HepG2 (cell line): ENCODE measurements around the gene SLC25A5. TPM values are rescaled to one million over a fixed set of nuclear protein-coding genes. Genes with fewer than 3 reads are reported as not detected.
A peak's percentile ranks its signal among the peaks of the same experiment; 100 is the strongest.

Source experiments
- DNMT1 ChIP-seq: sonication (generic); formaldehyde crosslinking; IDR thresholded peaks from 2 replicates; pipeline ENCODE4 v1.5.1; 2020; ENCODE audit warnings: mild to moderate bottlenecking, missing genetic modification reagents
- LCORL ChIP-seq, 2 experiments: fragments of 450-650 bp in 1 of 2; sonication (generic) in 1 of 2; formaldehyde crosslinking in 1 of 2; IDR thresholded peaks; 2 replicates each; pipeline versions ENCODE4 v1.5.0 to v1.6.1; 2017 to 2020; ENCODE audit warnings: antibody characterized with exemption in 1 of 2, missing genetic modification reagents in 1 of 2
- MED13 ChIP-seq: sonication (generic); formaldehyde crosslinking; IDR thresholded peaks from 2 replicates; pipeline ENCODE4 v1.5.0; 2020; ENCODE audit warnings: missing genetic modification reagents
- SOX6 ChIP-seq, 2 experiments: fragments of 450-650 bp in 1 of 2; sonication (generic) in 1 of 2; formaldehyde crosslinking in 1 of 2; IDR thresholded peaks; 2 replicates each; pipeline versions ENCODE4 v1.4.0 to v1.6.1; 2017 to 2020; ENCODE audit warnings: antibody characterized with exemption in 1 of 2, mild to moderate bottlenecking in 1 of 2, missing genetic modification reagents in 1 of 2
- TFE3 ChIP-seq: IDR thresholded peaks from 2 replicates; pipeline ENCODE4 v1.6.1; 2016
- TIGD3 ChIP-seq: sonication (generic); formaldehyde crosslinking; IDR thresholded peaks from 2 replicates; pipeline ENCODE4 v1.5.1; 2020; ENCODE audit warnings: mild to moderate bottlenecking, missing genetic modification reagents, borderline replicate concordance
- XRCC5 ChIP-seq: fragments of 200-400 bp; formaldehyde crosslinking; optimal IDR thresholded peaks from 2 replicates; pipeline ENCODE3; 2017; ENCODE audit warnings: mild to moderate bottlenecking, low read length
- ZBTB26 ChIP-seq: IDR thresholded peaks from 2 replicates; pipeline ENCODE4 v1.6.1; 2016; ENCODE audit warnings: missing compliant biosample characterization, missing genetic modification reagents, borderline replicate concordance
- ZFP1 ChIP-seq: IDR thresholded peaks from 2 replicates; pipeline ENCODE4 v1.6.1; 2016
- polyA plus RNA-seq, 8 experiments: library from polyadenylated mRNA; depleted of rRNA in 3 of 8; stranded (reverse) in 7 of 8; unstranded in 1 of 8; fragments of >200 nt; fragmentation: Illumina TruSeq in 4 of 8; extraction: Trizol in 4 of 8; gene quantifications; 2 replicates each; pipeline versions ENCODE4 v1.2.1 to v1.2.3, GENCODE V29; 2011 to 2016; ENCODE audit warnings: low read depth in 4 of 8, missing spikeins in 1 of 8, mixed read lengths in 1 of 8; ENCODE audit not compliant: insufficient read depth in 1 of 8
- total RNA-seq, 5 experiments: library from RNA; depleted of rRNA; stranded (reverse); fragments of >200 nt; fragmentation: Illumina TruSeq; extraction: Trizol; gene quantifications; 2 replicates each; pipeline ENCODE4 v1.2.3, GENCODE V29; 2016; ENCODE audit warnings: low read depth in 1 of 5
- TF ChIP-seq, protein P1 (sequence below): sonication (generic); formaldehyde crosslinking; IDR thresholded peaks from 2 replicates; pipeline ENCODE4 v1.8.1; 2023; ENCODE audit warnings: mild to moderate bottlenecking, inconsistent platforms, moderate library complexity, missing genetic modification reagents, borderline replicate concordance
- TF ChIP-seq, protein P2 (sequence below): sonication (generic); formaldehyde crosslinking; IDR thresholded peaks from 2 replicates; pipeline ENCODE4 v1.5.1; 2020; ENCODE audit warnings: mild to moderate bottlenecking, missing genetic modification reagents, moderate library complexity
- TF ChIP-seq, protein P3 (sequence below): sonication (generic); formaldehyde crosslinking; IDR thresholded peaks from 2 replicates; pipeline ENCODE4 v1.8.0; 2022; ENCODE audit warnings: mild to moderate bottlenecking, missing genetic modification reagents

The SLC25A5 gene
- total and polyA plus RNA-seq, 2 of the 13 experiments (the other 11 are each of a cell fraction or from before 2014, with no cell fraction given): 300 to 402 TPM

DNA sequence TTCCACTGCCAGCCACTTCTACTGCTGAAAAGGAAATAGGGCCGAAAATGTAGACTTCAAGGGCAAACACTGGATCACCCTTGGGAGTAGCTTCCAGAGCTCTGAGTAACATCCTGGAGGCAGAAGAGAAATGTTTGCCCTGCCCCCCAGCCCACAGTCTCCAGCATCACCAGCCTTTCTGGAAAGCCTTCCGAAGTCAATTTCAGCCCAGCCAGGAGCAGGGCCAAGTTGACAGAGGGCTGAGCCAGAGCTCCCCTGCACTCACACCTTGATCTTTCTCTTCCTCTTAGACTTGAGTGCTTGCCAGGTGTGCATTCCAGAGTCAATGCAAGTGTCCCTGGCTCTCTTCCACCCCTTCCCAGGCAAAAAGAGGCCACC lies 35.2 kb downstream of the SLC25A5 start (continued):
- TF ChIP-seq TFE3: no peak
- peak; percentile 4 for TF ChIP-seq XRCC5
- no peak for TF ChIP-seq MED13
- TF ChIP-seq, protein P1, sequence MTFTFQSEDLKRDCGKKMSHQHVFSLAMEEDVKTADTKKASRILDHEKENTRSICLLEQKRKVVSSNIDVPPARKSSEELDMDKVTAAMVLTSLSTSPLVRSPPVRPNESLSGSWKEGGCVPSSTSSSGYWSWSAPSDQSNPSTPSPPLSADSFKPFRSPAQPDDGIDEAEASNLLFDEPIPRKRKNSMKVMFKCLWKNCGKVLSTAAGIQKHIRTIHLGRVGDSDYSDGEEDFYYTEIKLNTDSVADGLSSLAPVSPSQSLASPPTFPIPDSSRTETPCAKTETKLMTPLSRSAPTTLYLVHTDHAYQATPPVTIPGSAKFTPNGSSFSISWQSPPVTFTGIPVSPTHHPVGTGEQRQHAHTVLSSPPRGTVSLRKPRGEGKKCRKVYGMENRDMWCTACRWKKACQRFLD (CRISPR knock-in tag): no peak
- no peak for TF ChIP-seq LCORL (IDR thresholded peaks at IDR 0.05)
- TF ChIP-seq LCORL (CRISPR knock-in tag; IDR thresholded peaks at IDR 0.05): 0 out of 2 replicates have a peak, but pooled peaks have one; percentile 41
- TF ChIP-seq SOX6 (IDR thresholded peaks at IDR 0.05): no peak
- no peak for TF ChIP-seq SOX6 (CRISPR knock-in tag; IDR thresholded peaks at IDR 0.05)
- TF ChIP-seq, protein P2, sequence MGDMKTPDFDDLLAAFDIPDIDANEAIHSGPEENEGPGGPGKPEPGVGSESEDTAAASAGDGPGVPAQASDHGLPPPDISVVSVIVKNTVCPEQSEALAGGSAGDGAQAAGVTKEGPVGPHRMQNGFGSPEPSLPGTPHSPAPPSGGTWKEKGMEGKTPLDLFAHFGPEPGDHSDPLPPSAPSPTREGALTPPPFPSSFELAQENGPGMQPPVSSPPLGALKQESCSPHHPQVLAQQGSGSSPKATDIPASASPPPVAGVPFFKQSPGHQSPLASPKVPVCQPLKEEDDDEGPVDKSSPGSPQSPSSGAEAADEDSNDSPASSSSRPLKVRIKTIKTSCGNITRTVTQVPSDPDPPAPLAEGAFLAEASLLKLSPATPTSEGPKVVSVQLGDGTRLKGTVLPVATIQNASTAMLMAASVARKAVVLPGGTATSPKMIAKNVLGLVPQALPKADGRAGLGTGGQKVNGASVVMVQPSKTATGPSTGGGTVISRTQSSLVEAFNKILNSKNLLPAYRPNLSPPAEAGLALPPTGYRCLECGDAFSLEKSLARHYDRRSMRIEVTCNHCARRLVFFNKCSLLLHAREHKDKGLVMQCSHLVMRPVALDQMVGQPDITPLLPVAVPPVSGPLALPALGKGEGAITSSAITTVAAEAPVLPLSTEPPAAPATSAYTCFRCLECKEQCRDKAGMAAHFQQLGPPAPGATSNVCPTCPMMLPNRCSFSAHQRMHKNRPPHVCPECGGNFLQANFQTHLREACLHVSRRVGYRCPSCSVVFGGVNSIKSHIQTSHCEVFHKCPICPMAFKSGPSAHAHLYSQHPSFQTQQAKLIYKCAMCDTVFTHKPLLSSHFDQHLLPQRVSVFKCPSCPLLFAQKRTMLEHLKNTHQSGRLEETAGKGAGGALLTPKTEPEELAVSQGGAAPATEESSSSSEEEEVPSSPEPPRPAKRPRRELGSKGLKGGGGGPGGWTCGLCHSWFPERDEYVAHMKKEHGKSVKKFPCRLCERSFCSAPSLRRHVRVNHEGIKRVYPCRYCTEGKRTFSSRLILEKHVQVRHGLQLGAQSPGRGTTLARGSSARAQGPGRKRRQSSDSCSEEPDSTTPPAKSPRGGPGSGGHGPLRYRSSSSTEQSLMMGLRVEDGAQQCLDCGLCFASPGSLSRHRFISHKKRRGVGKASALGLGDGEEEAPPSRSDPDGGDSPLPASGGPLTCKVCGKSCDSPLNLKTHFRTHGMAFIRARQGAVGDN (CRISPR knock-in tag): peak; percentile 53
- TF ChIP-seq ZFP1: no peak
- TF ChIP-seq, protein P3, sequence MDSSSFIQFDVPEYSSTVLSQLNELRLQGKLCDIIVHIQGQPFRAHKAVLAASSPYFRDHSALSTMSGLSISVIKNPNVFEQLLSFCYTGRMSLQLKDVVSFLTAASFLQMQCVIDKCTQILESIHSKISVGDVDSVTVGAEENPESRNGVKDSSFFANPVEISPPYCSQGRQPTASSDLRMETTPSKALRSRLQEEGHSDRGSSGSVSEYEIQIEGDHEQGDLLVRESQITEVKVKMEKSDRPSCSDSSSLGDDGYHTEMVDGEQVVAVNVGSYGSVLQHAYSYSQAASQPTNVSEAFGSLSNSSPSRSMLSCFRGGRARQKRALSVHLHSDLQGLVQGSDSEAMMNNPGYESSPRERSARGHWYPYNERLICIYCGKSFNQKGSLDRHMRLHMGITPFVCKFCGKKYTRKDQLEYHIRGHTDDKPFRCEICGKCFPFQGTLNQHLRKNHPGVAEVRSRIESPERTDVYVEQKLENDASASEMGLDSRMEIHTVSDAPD (CRISPR knock-in tag): no peak
- no peak for TF ChIP-seq TIGD3 (CRISPR knock-in tag)
- TF ChIP-seq ZBTB26 (CRISPR knock-in tag): peak; percentile 96
- TF ChIP-seq DNMT1 (CRISPR knock-in tag): no peak
